GM18867 (cell line): Measurements from ENCODE around the gene PTGFR.

Experiments used
- ATAC-seq: cut with Tn5 transposase; IDR thresholded peaks from one replicate; pipeline ENCODE4 v1.9.1; 2021; ENCODE audit warnings: mild to moderate bottlenecking, moderate library complexity; ENCODE audit not compliant: unreplicated experiment

The PTGFR gene, protein sequence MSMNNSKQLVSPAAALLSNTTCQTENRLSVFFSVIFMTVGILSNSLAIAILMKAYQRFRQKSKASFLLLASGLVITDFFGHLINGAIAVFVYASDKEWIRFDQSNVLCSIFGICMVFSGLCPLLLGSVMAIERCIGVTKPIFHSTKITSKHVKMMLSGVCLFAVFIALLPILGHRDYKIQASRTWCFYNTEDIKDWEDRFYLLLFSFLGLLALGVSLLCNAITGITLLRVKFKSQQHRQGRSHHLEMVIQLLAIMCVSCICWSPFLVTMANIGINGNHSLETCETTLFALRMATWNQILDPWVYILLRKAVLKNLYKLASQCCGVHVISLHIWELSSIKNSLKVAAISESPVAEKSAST

DNA sequence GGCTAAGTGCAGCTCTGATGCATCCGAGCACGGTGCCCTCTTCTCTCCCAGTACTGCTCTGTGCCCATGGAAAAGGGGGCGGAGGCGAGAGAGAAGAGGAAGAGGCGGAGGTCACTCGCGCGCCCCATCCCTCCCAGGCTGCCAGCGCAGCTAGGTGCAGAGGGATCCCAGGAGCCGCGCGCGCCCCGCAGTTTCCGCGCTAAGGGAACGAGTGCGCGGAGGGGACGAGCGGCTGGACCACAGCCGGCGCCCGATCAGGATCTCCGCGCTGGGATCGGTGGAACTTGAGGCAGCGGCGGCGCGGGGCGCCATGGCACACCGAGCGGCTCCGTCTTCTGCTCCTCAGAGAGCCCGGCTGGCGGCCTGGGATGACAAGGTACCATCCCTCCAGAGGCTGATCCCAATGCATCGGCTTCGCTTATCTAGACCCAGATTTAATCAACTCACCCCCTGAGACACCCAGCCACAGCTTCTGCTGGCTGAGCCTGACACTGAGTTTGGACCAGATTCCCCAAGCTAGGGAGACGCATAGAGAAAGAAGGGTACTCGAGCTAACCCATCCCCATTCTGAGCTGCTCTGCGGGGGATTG, at the start of gene PTGFR:
TSS of gene PTGFR (plus strand) at position 114 of the 590 bp plus-strand sequence. CDS start 1,770 bp downstream, outside the sequence.
- no peak for ATAC-seq

DNA sequence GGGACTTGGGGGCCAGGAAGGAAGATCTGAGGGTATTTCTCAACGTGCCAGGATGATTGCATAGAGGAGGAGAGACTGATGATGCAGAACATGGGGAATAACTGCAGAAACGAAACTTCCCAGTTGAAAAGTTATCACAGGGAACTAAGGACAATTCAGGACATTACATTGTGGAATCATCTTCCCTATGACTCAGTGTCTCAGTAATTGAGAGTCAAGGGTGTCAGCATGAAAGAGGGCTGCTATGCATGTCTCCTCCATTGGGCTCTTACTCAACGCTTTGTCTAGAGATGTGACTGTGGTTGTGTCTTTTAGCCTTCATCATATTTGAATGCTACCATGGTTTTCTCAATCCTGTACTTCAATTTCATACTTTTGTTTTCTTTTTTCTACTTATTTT, 48.9 kb upstream of the PTGFR start:
- no peak for ATAC-seq

DNA sequence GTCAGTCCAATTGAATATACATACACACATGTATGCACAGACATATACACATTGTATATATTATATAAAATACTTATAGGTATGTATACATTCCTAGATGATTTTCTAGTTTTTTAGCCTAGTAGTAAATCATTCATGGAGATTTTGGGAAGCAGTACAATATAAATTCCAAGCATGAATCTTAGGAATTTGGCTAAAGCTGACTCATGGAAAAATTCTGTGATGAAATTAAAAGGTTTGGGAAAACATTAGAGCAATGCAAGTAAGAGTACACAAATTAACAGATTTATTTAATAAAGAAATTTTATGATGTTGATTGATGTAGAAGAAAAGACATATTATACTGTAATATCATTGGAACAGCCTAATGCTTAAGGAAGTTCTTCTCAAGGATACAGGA, 43.7 kb upstream of the PTGFR start:
- no peak for ATAC-seq

DNA sequence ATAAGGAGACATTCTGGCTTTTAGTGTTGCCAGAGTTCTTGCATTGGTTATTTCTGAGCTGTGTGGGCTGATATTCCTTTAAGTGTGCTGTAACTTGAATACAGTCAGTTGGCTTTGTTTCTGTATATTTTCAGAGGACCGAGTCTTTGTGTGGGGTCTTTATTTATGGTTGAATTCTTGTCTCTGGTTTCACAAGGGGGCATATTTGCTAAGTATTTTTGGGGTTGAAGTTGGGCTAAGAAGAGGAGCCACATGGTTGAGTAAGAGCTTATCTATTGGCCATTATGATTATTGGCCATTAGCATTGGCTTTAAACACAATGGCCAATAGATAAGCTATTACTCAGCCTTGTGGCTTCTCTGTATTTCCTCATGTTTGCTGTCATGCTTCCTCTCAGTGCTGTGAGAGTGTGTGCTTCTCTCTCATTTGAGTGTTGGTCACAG, 26.3 kb upstream of the PTGFR start:
- ATAC-seq: no peak

DNA sequence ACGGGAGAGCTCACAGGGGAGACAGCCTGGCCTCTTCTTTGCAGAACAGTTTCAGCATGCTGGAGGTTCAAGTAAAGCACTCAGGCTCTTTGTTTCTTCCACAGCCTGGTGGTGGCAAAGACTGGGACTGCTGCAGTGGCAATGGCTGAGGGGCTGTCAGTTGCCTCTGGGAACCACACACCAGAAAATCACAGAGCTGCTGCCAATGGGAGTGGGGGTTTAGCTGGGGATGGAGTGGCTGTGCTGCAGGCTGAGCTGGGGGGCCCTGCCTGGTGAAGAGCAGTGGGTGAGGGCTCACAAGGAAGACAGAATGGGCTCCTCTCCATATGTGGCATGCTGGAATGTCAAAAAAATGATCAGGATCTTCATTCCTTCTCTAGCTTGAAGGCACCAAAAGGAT, 25.6 kb upstream of the PTGFR start:
- no peak for ATAC-seq

DNA sequence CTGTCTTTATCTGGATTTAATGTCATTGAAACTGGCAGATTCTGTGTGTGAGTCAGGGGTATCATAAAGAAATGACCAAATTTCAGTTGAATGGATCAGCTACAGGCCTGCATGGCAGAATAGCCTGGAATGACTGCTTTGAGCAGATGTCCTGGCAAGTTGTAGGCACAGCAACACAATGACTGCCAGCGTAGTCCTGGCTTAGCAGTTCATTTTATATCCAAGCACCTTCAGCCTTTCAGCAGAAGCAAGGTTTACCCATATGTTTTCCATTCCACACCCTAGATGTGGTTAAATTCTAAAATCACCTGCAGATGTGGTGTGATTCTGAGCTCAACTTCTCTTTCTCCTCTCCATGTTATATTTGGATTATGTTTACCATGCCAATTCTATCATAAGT, 22.3 kb upstream of the PTGFR start:
- ATAC-seq: no peak

DNA sequence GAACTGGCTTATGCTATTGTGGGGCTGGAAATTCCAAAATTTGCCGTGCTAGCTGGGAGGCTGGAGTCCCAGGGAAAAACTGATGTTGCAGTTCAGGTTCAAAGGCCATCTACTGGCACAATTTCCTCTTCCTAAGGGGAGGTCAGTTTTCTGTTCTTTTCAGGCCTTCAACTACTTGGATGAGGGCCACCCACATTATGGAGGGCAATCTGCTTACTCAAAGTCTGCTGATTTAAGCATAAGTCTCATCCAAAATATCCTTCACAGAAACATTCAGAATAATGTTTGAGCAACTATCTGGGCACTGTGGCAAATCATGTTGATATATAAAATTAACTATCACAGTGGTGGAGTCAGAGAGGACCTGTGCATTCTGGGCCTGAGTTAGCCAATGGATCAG, 21.2 kb upstream of the PTGFR start:
- no peak for ATAC-seq

DNA sequence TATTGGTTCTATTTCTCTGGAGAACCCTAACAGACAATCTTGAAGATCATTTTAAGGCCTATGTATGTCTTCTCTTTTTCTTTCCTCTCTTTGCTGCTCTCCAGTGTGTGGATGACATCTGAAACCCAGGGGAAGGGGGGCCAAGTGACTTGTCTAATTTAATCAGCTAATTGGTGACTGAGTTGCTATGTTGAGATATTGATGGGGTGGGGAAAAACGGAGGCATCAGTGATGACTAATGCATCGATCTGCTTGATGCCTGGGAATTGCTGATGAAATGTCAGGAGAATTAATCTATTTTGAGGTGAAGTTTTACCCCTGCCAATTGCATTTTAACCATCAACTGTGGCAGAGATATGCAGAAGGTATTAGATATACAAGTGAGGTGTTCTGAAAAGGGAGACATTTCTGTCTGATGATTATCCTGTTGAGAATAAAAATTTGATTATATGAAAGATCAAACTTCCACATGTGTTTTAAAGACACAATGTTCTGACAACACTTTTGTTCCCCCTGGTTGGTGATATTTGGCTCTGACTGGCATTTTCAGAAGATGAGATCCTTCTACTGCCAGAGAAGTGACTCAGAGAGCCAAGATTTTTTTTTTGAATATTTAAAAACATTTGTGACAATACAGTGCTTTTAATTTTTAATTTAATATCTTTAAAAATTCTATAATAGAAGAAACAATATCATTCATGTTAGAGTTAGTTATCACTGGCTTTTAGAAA, 18.7 kb upstream of the PTGFR start:
- ATAC-seq: no peak

DNA sequence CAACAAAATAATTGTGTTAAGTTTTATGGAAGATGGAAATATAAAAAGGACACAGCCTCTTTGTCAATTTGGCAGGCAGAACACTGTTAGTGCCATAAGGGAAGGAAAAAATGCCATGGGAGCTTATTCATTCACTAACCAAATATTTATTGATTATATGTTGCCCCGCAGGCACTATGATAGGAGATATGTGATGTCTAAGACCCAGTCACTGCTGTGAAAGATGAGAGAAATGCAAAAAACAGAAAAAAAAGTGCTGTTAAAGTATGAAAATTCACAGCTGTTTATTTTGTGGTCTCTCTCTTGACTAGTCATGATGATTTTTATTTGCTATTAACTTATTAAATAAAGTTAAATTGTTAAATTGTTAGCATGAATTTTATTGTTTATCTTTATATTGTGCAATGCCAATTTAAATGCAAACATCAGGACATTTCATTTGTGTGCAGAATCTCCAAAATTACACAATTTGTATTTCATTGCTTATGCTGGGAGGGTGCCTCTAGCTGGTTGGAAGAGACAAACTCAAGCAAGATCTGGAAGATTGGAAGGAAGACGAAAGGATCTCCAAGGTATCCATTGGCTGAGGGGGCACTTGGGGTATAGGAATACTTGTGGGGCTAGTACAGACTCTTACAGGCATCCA, 17.8 kb upstream of the PTGFR start:
- ATAC-seq: no peak

DNA sequence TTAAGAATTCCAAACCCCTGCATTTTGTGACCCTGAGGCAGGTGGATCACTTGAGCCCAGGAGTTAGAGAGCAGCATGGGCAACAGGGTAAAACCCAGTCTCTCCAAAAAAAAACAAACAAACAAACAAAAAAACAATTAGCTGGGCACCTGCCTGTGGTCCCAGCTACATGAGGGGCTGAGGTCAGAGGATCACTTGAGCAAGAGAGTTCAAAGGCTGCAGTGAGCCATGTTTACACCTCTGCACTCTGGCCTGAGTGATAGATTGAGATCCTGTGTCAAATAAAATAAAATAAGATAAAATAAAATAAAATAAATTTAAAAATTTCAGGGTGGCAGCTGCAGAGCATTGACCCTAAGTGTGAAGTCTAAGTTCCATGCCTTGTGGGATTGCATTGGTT, 16.7 kb upstream of the PTGFR start:
- no peak for ATAC-seq

DNA sequence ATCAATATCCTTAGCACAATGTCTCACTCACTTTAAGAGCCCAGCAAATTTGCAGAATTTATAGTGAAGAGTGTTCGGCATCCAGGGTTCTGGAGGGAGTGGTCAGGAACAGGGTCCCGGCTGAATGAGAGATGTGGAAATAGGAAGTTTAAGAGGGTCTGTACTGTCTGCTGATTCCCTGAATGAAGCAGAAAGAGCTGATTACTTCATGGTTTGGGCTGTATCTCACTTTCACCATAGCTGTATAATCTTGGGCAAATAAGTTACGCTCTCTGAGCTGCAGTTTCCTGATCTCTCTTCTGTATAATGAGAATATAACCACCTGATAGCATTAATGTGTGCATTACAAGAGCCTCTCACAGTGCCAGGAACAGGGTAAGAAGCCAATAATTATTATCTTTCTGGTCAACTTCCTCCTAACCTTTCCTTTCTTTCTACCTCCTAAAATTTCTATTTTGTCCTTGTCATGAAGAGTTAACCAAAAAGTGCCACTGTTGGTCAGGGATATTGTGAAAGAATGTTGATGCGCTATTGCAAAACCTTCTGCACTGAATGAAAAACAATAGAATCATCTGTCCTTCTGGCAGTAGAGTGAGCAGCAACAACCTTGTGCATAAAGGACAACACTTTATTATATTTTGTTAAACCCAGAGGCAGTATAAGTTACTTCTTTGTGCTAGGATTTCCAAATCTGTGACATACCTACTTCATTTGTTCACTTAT, 14.7 kb upstream of the PTGFR start:
- no peak for ATAC-seq

DNA sequence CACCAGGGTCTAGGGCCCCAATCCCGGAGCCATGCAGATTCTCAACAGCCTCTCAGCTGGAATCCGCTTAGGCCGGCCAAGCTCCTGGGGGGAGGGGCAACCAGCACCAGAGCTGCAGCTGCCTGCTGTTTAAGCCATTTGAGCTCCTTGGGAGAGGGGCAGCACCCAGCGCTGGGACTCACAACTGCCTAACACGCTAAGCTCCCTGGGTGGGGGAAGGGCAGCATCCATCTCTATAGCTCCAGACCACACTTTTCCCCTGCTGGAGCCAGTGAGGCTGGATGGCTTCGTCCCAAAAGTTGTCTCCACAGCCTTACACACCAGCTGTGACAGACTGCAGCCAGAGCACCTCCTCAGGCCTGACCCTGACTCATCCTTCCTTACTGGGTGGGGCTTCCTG, 6.9 kb upstream of the PTGFR start:
- no peak for ATAC-seq

DNA sequence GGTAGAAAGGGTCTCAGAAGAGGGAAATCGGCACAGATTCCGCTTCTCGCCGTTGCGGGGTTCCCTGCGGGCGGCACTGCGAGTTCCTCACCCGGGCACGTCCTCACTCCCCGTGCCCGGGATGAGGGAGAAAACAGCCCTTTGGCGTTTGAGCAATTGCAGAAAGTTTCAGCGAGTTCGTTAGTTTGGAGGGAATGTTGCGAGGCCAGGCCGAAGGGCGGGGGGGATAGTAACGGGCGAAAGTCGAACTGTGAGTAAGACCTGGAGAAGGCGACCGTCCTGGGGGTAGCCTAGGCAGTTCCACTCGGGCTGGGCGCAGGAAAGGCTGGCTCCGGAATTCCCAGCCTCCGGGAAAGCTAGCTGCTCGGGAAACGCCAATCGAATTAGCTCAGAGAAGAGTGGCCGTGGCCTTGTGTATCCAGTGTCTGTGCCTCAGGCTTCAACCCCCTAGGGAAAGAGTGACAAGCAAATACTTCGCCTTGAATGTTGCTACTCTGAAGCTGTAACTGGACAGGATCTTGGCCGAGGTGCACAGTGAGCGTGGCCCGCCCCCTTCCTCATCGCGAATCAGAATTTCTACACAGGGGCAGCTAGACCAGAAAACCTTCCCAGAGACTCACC, 787 bp downstream of the PTGFR start:
- ATAC-seq: no peak

DNA sequence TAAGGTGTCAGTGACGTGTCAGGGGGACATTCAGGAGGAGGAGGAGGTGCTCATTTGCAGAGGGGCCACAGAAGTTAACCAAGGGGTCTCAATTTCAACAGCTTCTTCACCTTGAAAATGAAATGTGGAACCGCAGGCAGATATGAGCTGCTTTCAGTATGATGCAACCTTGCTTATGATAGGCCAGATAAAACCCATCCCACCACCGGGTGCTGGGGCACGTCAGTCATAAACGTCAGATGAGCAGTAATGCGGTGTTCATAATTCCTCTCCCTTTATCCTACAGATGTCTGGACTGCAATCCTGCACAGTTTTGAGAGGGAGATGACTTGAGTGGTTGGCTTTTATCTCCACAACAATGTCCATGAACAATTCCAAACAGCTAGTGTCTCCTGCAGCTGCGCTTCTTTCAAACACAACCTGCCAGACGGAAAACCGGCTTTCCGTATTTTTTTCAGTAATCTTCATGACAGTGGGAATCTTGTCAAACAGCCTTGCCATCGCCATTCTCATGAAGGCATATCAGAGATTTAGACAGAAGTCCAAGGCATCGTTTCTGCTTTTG, 1.7 kb downstream of the PTGFR start:
- no peak for ATAC-seq

DNA sequence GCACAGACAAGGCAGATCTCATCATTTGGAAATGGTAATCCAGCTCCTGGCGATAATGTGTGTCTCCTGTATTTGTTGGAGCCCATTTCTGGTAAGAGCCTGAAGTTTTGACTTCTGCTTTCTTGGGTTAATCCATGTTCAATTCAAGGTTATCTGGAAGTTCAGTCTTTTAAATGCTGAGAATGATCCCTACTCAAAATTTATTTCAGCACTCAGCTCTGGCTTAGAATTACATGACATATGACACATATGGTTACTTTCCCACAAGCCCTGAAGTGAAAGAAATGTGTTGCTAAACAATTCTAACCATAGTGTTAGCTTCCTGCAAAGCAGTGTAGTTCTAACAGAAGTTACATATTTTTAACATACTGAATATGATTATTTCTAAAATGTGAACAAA, 2.7 kb downstream of the PTGFR start:
- no peak for ATAC-seq

DNA sequence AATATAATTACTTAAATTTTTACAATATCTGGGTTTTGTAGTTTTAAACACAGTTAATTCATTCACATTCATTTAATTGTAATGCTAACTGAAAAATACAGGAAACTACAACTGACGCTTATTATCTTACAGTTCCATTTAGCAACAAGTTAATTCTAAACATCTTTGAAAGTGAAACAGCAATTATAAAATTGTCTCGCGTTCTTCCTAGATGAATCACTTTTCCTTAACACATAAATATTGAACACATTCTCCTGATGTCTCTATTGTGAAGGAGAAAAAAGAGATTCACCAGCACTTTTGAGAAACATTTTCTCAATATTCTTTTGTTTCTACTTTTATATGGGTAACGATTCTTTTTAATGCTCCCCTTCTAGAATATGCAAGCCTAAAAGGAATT, 6.4 kb downstream of the PTGFR start:
- ATAC-seq: no peak

DNA sequence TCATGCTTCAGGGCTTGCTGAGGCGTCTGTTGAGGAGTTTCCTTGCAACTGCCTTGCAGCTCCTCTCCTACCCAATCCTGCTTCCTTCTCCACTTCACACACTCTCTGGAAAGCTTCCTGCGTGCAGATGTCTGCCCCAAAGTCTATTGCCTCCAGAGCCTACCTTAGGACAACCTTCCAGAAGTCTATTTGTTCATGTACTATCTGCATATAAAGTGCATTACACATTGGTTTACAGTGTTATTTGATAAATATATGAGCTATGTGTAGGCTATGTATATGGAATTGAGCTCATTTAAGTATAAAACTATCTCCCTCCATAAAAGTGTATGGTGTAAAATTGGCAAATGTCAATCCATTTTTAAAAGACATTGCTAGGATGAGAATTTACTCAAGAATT, 9.8 kb downstream of the PTGFR start:
- no peak for ATAC-seq

DNA sequence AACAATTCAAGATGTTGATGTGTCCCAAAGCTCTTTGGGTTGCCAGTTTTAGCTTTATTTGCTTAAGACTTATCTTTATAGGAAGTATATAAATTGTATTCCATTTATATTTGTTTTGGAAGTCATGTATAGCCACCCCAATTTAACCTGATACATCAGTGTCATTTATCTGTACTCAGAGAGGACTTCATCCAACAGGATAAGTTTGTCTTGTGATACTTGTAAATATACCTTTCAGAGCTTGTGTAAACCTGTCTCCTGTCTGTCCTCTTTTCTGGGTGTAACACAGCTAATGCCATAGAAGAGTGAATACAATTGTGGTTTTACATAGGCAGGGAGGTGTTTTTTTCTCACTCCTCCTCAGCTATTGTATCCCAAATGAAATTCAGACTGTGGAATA, 10.4 kb downstream of the PTGFR start:
- ATAC-seq: no peak

DNA sequence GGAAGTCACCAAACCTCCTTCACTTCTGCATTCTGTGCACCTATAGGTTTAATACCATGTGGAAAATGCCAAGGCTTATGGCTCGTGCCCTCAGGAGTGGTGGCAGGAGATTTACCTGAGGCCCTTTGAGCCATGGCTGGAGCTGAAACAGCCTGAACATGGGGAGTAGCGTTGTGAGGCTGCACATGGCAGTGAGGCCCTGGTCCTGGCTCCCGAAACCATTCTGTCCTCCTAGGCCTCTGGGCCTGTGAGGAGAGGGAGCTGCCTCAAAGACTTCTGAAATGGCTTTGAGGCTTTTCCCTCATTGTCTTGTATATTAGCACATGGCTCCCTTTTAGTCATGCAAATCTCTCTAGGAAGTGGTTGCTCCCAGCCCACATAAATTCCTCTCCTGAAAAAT, 20.6 kb downstream of the PTGFR start:
- ATAC-seq: no peak

DNA sequence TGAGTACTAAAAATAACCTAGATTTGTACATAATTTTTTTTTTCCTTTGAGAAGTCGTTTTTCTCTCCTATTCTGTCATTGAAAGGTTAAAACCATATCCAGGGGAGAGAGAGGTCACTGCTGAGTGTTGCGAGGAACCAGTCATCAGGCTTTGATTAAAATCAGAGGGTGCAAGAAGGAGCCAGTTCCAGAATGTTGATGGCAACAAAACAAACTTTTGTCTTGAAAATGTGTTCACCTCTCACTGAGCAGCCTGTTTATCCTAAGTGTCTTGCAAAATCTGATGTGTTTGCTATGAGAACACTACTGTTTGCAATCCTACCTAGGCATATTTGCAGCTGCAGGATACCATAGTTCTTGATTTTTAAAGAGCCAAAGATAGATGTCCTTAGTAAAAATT, 25.9 kb downstream of the PTGFR start:
- ATAC-seq: no peak
